Measurements from ENCODE around the gene SYT9.

Gene SYT9

DNA sequence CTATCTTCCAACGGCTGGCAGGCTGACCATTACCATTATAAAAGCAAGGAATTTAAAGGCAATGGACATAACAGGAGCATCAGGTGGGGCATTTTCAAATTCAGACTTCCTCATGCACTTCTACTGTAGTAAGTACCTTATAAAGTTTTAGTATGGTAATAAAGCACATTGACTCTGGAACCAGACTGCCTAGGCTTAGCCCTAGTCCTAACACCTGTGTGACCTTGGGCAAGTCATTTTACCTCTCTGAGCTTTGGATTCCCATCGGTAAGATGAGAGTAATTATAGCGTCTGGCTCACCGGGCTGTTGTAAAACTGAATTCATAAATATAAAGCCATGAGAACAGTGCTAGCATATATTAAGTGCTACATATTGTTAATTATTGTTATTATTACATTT lies 164.4 kb downstream of the SYT9 start:
- TF ChIP-seq ZNF274 (IDR thresholded peaks at IDR 0.05; ENCODE audit: low read depth, low read length): no peak
- H3K4me3 ChIP-seq (ENCODE audit: low read length): no peak overlapping the region

DNA sequence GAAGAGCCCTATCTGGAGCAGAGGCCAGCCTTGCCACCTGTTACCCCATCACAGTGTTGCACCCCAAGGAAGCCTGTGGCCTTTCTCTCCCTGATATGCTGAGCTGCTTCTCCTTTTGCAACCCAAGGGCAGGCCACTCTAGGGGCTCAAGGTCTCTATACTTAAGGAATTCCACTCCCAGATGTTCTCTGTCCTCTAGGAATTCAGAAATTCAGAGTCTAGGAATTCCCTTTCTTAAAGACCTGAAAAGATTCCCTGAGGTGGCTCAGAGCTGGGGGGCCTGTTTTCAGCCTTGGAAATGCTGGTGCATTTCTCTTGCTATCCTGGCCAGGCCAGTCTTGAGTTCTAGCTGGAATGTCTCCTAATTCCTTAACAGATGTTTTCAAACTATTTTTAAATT lies 165.6 kb downstream of the SYT9 start:
- TF ChIP-seq ZNF274 (IDR thresholded peaks at IDR 0.05; ENCODE audit: low read depth, low read length): no peak
- no peak overlapping the region for H3K4me3 ChIP-seq (ENCODE audit: low read length)

DNA sequence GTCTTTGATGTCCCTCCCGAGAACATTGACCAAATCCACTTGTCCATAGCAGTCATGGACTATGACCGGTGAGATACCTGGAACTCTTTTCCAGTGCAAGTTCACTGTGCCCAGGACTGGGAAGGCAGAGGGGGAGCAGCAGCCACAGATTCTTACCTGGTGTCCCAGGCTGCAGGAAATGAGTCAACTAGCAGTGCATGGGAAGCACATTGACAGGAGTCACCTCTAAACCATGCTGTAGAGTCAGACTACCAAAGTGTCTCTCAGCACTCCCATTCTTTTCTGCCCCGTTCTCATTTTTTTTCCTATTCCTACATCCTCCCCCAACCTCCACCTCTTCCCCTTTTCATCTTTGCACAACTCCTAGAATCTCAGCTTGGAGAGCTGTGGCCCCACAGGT lies 166.4 kb downstream of the SYT9 start:
- TF ChIP-seq ZNF274 (IDR thresholded peaks at IDR 0.05; ENCODE audit: low read depth, low read length): no peak
- H3K4me3 ChIP-seq (ENCODE audit: low read length): no peak overlapping the region

DNA sequence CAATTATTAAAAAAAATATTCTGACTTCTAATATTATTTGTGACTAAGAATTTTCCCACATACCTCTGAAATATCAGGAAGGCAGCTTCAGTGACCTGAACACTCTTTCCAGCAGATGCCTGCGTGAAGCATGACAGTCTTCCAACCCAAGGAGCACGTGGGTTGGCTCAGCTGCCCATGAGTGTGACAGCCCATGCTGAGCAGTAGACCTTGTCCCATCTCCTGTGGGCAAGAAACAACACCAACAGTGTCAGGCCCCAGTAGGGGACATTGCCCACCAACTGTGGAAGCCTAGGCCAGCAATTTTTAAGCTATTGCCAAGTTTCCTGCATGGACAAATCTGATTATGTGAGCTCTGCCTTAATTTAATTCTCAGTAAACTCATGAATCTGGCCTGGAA lies 167.2 kb downstream of the SYT9 start:
- no peak overlapping the region for H3K4me3 ChIP-seq (ENCODE audit: low read length)
- no peak for TF ChIP-seq ZNF274 (IDR thresholded peaks at IDR 0.05; ENCODE audit: low read depth, low read length)

DNA sequence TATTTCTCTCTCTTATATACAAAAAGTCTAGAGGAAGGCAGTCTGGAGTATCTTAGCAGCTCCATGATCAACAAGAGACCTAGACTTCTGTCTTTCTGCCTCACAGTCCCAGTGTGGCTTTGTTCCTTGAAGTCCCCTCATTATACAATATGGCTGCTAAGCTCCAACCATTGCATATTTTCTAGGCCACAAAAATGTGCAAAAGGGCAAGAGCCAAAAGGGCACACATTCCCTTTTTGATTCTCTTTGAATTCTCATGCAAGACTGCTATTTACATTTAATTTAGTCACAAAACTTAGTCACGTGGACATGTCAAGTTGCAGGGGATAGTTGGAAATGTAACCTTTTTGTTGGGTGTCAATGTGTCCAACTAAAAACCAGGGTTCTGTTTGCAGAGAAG lies 169.4 kb downstream of the SYT9 start:
- no peak for TF ChIP-seq ZNF274 (IDR thresholded peaks at IDR 0.05; ENCODE audit: low read depth, low read length)
- H3K4me3 ChIP-seq (ENCODE audit: low read length): no peak overlapping the region

DNA sequence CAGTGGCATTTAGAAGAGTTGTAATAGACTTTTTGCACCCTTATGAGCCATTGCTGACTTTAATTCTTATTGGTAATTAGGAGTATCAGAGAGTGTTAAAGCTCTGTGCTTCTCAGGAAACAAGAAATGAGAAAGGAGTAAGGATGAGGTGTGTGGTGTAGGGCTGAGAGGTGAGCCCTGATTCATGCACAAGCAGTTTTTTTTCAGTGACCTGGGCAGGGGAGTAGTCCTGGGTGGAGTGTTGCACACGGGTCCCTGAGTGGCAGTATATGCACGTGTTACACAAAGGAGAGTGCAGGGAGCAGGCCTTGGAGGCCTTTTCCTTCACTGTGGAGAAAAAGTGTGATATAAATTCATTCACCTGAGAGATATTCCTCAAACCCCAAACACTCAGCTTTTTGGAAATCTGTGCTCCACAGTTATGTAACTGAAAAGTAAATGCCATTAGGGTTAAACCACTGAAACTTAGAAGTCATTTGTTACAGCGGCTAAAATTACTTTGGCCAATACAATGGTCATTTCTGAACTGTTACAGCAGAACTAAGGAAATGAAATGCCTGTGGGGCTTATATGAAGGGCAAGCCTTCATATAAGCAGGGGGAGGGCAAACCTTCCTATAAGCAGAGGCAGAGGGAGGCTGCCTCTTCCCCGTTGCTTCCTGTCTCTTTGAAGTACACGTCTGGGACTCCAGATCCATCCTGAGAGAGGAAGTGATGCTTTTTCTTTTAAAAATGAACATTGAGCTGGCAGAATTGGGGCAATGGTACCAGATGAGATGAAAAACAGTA lies 171.0 kb downstream of the SYT9 start:
- TF ChIP-seq ZNF274 (IDR thresholded peaks at IDR 0.05; ENCODE audit: low read depth, low read length): no peak
- H3K4me3 ChIP-seq (ENCODE audit: low read length): no peak overlapping the region

DNA sequence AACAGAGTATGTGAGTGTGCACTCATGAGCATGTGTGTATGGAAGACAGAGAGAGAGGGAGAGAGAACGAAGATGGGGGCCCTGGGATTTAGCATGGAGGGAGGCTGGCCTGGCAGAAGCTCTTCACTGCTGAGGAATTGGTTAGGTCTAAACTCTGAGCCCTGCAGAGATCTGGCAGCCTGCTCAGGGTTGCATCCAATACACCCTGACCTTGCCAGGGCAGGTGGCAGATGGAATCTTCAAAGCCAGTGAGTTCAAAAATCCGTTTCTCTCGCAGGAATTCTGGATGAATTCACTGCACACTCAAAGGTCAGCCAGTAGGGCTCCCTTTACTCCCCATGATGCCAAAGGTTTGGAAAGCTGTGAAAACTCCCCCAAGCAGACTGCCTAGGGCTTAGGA lies 172.2 kb downstream of the SYT9 start:
- no peak overlapping the region for H3K4me3 ChIP-seq (ENCODE audit: low read length)
- TF ChIP-seq ZNF274 (IDR thresholded peaks at IDR 0.05; ENCODE audit: low read depth, low read length): no peak

DNA sequence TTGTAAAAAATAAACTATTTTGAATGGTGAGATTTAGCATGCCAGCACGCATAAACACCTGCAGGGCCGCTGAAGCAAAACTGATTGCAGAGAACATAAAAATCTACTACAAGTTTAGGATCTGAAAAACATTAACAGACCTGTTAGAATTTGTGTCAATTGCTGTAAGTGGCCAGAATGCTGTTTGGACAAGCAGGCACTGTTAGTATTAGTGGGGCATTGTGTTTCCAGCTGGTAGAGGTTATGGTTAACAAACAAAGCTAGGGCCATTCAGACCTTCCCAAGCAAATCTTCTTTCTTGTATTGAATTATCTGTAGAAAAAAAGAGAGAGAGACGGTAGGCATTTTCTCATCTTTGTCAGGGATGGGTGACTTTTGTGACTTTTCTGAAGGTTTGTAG lies 176.0 kb downstream of the SYT9 start:
- H3K4me3 ChIP-seq (ENCODE audit: low read length): no peak overlapping the region
- no peak for TF ChIP-seq ZNF274 (IDR thresholded peaks at IDR 0.05; ENCODE audit: low read depth, low read length)

DNA sequence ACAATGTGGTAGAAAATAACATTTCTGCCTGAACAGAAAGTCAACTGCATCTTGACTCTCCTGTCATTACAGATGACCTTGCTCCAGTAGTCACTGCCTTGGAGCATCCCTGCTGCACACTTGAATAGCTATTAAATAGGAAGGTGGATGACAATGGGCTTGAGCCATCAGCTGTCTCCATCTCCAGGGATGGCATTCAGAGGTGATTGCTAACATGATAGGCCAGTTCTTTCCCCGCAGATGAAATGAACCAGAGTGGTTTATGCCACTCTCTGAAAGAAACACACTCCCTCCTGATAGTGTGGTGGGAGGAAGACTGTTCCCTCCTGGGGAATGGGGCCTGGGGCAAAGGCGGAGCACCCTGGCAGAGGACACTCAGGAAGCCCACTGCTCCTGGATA lies 176.5 kb downstream of the SYT9 start:
- TF ChIP-seq ZNF274 (IDR thresholded peaks at IDR 0.05; ENCODE audit: low read depth, low read length): no peak

DNA sequence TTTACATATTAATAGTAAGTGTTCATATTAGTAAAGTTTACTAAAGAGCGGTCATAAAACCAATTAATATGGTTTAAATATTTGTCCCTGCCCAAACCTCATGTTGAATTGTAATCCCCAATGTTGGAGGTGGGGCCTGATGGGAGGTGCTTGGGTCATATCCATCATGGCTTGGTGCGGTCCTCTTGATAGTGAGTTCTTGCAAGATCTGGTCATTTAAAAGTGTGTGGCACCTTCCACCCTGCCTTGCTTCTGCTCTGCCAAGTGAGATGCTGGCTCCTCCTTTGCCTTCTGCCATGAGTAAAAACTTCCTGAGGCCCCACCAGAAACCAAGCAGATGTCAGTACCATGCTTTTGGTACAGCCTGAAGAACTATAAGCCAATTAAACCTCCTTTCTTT lies 178.8 kb downstream of the SYT9 start:
- TF ChIP-seq ZNF274 (IDR thresholded peaks at IDR 0.05; ENCODE audit: low read depth, low read length): no peak
- H3K4me3 ChIP-seq (ENCODE audit: low read length): no peak overlapping the region

More for the DNA sequence above, 176.5 kb downstream of the SYT9 start:
- no peak overlapping the region for H3K4me3 ChIP-seq (ENCODE audit: low read length)

DNA sequence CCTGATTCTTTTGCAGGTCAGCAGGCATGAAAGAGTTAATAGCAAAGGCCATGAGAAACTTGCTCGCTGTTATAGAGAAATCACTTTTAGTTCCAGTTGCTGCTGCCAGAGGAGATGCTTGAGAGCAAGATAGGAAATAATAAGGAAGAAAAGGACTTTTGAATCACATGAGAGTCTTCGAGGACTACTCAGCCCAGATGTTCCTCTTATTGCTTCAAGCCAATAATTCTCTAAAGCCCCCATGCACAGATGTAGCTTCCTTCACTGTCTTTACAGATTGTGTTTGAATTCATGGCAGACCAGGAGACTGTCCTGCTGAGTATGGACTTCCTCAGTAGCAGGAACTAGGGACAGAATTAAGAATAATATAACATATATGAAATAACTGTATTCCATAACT lies 183.5 kb downstream of the SYT9 start:
- H3K4me3 ChIP-seq (ENCODE audit: low read length): no peak overlapping the region
- no peak for TF ChIP-seq ZNF274 (IDR thresholded peaks at IDR 0.05; ENCODE audit: low read depth, low read length)

DNA sequence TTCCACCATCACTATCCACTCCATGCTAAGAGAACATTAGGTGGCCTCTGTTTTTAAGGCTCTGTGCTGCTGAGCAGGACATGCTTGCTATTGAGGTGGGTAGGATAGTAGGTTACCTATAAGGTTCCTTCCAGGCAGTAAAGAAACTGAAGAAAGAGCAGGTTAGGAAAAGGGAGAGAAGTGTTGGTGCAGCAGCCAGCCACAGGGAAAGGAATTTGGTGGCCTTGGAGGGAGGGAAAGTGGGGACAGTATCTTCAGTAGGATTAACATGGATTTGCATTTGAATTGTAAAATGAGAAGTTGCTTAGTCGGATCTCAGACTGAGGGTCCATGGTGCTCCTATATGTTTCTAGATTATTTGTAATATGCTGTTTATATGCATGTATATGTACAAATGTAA lies 184.4 kb downstream of the SYT9 start:
- no peak overlapping the region for H3K4me3 ChIP-seq (ENCODE audit: low read length)
- TF ChIP-seq ZNF274 (IDR thresholded peaks at IDR 0.05; ENCODE audit: low read depth, low read length): no peak

DNA sequence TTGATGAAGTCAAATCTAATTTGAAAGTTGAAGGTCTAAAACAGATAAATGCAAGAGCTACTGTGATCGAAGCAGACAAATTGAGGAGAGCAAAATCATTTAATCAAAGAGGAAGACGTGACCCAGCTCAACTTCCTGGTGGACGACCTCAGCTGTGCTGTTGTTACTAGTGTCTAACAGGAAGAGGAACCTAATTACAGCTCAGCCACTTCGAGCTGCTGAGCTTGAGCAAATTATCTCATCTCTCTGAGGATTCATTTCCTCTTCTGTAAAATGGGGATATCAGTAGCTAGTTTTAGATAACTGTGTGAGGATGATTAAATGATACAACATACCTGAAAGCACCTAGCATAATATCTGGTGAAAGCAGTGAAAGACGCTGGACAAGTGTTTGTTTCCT lies 185.0 kb downstream of the SYT9 start:
- no peak for TF ChIP-seq ZNF274 (IDR thresholded peaks at IDR 0.05; ENCODE audit: low read depth, low read length)
- no peak overlapping the region for H3K4me3 ChIP-seq (ENCODE audit: low read length)

DNA sequence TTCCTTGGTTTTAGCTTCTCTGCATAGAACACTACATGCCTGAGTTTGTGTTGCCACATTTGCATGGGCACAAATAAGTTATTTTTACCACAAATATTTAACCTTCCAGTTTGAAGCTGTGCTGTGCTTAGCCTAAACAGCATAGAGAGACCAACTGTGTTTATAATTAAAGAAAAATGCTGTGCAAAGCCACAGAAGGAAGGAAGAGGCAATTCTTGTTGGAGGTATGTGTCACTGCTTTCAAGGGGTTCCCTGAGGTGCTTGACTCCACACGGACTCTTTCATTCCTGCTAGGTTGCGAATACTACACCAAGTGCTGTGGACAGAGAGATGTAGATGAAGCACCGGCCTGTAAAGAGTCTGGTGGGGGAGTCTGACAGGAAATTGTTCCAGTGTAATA lies 186.0 kb downstream of the SYT9 start:
- TF ChIP-seq ZNF274 (IDR thresholded peaks at IDR 0.05; ENCODE audit: low read depth, low read length): no peak

DNA sequence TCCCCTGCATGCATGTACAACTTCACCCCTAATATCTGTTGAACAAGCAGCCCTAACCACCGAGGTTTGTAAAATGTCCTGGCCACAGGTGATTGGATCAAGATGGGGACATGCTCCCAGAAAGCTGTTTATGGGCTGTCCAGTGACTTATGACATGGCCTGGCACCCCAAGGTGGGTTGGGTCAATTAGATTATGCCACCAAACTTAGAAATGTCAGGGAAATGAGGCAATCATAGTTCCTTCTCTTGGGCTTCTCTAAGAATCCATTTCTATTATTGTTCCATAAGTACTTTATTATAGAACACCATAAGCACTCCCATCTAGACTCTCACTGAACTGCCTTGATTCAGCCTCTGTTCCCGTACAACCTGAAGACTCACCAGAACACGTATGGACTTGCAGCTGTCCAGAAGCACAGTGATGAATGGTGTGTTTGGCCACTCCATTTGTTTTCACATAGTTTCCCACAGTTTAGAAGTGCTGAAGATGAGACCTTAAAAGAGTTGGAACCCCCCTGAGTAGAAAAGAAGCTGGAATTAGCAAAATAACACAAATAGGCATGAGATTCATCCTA lies 188.1 kb downstream of the SYT9 start:
- no peak overlapping the region for H3K4me3 ChIP-seq (ENCODE audit: low read length)
- no peak for TF ChIP-seq ZNF274 (IDR thresholded peaks at IDR 0.05; ENCODE audit: low read depth, low read length)

More for the DNA sequence above, 186.0 kb downstream of the SYT9 start:
- H3K4me3 ChIP-seq (ENCODE audit: low read length): no peak overlapping the region
